Kidney (tissue), 22 donors: ENCODE measurements around the gene MRTO4. TPM values are rescaled to one million over a fixed set of nuclear protein-coding genes. Genes with fewer than 3 reads are reported as not detected.

Experiments
- DNase-seq, 5 donors: peaks; one replicate each; pipeline ENCODE4 v3.0.0-alpha.2; 2013 to 2020
- FAIRE-seq: peaks from 2 replicates; lab custom pipeline; 2012; peaks lifted over from hg19 to GRCh38; lab: Jason Lieb, UNC
- H3K27ac ChIP-seq, 2 donors: one replicate each; pipeline ENCODE4 v1.7.0; 2013; ENCODE audit warnings: low read depth in 2 of 2, low read length in 2 of 2, inconsistent platforms in 1 of 2
- H3K27me3 ChIP-seq: one replicate; pipeline ENCODE4 v1.7.1; 2013; ENCODE audit warnings: low read length, inconsistent platforms; ENCODE audit not compliant: control insufficient read depth, insufficient read depth
- H3K36me3 ChIP-seq, 3 donors: one replicate each; pipeline versions ENCODE4 v1.7.0 to v1.7.1; 2013; ENCODE audit warnings: low read length in 3 of 3, control low read depth in 1 of 3, inconsistent platforms in 1 of 3; ENCODE audit not compliant: insufficient read depth in 3 of 3, control insufficient read depth in 2 of 3
- H3K4me1 ChIP-seq, 3 donors: one replicate each; pipeline versions ENCODE4 v1.7.0 to v1.7.1; 2013; ENCODE audit warnings: low read length in 3 of 3, inconsistent platforms in 1 of 3, low read depth in 1 of 3; ENCODE audit not compliant: control insufficient read depth in 2 of 3, insufficient read depth in 2 of 3
- H3K4me3 ChIP-seq, 3 donors: one replicate each; pipeline versions ENCODE4 v1.7.0 to v1.8.1; 2013; ENCODE audit warnings: low read length in 3 of 3, control low read depth in 1 of 3, inconsistent platforms in 1 of 3
- H3K9ac ChIP-seq, 3 donors: one replicate each; pipeline versions ENCODE4 v1.7.0 to v1.7.1; 2013; ENCODE audit warnings: low read length in 3 of 3, control low read depth in 1 of 3, inconsistent platforms in 1 of 3
- H3K9me3 ChIP-seq, 3 donors: one replicate each; pipeline versions ENCODE4 v1.7.0 to v1.7.1; 2013; ENCODE audit warnings: low read length in 3 of 3, control low read depth in 1 of 3, inconsistent platforms in 1 of 3; ENCODE audit not compliant: control insufficient read depth in 2 of 3, insufficient read depth in 1 of 3
- intact Hi-C: fragments of 100-400 bp; cut with DNase I; formaldehyde crosslinking; loops from one replicate; pipeline ENCODE4 v1.11.1; 2022
- long read RNA-seq, 10 donors: library from polyadenylated mRNA in 1 of 10; unstranded in 1 of 10; transcript quantifications; one replicate each; pipeline ENCODE4 v2.0.0 and lab custom pipeline, GENCODE V29; 2021 to 2026
- polyA plus RNA-seq: library from polyadenylated mRNA; stranded (reverse); fragments of 350-450 nt; fragmentation: Illumina TruSeq; extraction: RNeasy Lipid Tissue Mini Kit (QIAGEN cat#74804); gene quantifications from one replicate; pipeline ENCODE4 v1.2.3, GENCODE V29; 2014; ENCODE audit warnings: low read depth, low replicate concordance; ENCODE audit not compliant: insufficient read depth
- total RNA-seq: library from RNA; stranded (reverse); fragmentation: NEBNext Ultra II Directional; extraction: Animal tissue kit (Norgen Biotek cat#: 25700); gene quantifications from one replicate; pipeline ENCODE4 v1.2.1, GENCODE V29; 2021
- TF ChIP-seq, protein P1 (sequence below): IDR thresholded peaks from 3 replicates; pipeline ENCODE4 v1.5.1; 2012; ENCODE audit warnings: mild to moderate bottlenecking, moderate library complexity, borderline replicate concordance; ENCODE audit not compliant: insufficient read depth; ENCODE audit errors: extremely low read depth
- donor health status: control.
- donor health status: control.
- donor health status: control.
- donor health status: control.
- donor health status: control.
- donor health status: DM: yes; HTN: yes; CAD: no.
- donor health status: Normal renal cell carcinoma (clear cell type).

The MRTO4 gene
- total RNA-seq (24.5 TPM), polyA plus RNA-seq (18.6 TPM)
- long read RNA-seq, donor 1, transcript MRTO4-201 (8 exons, 2,315 nt) = major isoform, 8 of 8 reads
- long read RNA-seq, donor 1, partial matches to known transcripts = 0 of 8 reads
- long read RNA-seq, donor 1, other reads (novel, unspliced or antisense) = 0 of 8 reads
- long read RNA-seq, donor 2, partial matches to known transcripts = 0 of 4 reads
- long read RNA-seq, donor 2, other reads (novel, unspliced or antisense) = 0 of 4 reads
- long read RNA-seq, donor 3, transcript MRTO4-201 (8 exons, 2,315 nt) = major isoform, 10 of 11 reads
- long read RNA-seq, donor 3, partial matches to known transcripts = 0 of 11 reads
- long read RNA-seq, donor 3, other reads (novel, unspliced or antisense) = 0 of 11 reads
- long read RNA-seq, donor 4, transcript MRTO4-201 (8 exons, 2,315 nt) = major isoform, 11 of 11 reads
- long read RNA-seq, donor 4, partial matches to known transcripts = 0 of 11 reads
- long read RNA-seq, donor 4, other reads (novel, unspliced or antisense) = 0 of 11 reads
- long read RNA-seq, donor 5 = 0 reads
- long read RNA-seq, donor 6, transcript MRTO4-201 (8 exons, 2,315 nt) = major isoform, 7 of 8 reads
- long read RNA-seq, donor 6, partial matches to known transcripts = 0 of 8 reads
- long read RNA-seq, donor 6, other reads (novel, unspliced or antisense) = 0 of 8 reads
- long read RNA-seq, donor 7, transcript MRTO4-201 (8 exons, 2,315 nt) = major isoform, 12 of 16 reads
- long read RNA-seq, donor 7, partial matches to known transcripts = 1 of 16 reads
- long read RNA-seq, donor 7, other reads (novel, unspliced or antisense) = 3 of 16 reads
- long read RNA-seq, donor 8, transcript MRTO4-201 (8 exons, 2,315 nt) = major isoform, 8 of 9 reads
- long read RNA-seq, donor 8, partial matches to known transcripts = 0 of 9 reads
- long read RNA-seq, donor 8, other reads (novel, unspliced or antisense) = 0 of 9 reads
- long read RNA-seq, donor 9, transcript MRTO4-201 (8 exons, 2,315 nt) = major isoform, 5 of 5 reads
- long read RNA-seq, donor 9, partial matches to known transcripts = 0 of 5 reads
- long read RNA-seq, donor 9, other reads (novel, unspliced or antisense) = 0 of 5 reads
- long read RNA-seq, donor 10, transcript MRTO4-201 (8 exons, 2,315 nt) = major isoform, 9 of 10 reads
- long read RNA-seq, donor 10, partial matches to known transcripts = 0 of 10 reads
- long read RNA-seq, donor 10, other reads (novel, unspliced or antisense) = 0 of 10 reads

DNA sequence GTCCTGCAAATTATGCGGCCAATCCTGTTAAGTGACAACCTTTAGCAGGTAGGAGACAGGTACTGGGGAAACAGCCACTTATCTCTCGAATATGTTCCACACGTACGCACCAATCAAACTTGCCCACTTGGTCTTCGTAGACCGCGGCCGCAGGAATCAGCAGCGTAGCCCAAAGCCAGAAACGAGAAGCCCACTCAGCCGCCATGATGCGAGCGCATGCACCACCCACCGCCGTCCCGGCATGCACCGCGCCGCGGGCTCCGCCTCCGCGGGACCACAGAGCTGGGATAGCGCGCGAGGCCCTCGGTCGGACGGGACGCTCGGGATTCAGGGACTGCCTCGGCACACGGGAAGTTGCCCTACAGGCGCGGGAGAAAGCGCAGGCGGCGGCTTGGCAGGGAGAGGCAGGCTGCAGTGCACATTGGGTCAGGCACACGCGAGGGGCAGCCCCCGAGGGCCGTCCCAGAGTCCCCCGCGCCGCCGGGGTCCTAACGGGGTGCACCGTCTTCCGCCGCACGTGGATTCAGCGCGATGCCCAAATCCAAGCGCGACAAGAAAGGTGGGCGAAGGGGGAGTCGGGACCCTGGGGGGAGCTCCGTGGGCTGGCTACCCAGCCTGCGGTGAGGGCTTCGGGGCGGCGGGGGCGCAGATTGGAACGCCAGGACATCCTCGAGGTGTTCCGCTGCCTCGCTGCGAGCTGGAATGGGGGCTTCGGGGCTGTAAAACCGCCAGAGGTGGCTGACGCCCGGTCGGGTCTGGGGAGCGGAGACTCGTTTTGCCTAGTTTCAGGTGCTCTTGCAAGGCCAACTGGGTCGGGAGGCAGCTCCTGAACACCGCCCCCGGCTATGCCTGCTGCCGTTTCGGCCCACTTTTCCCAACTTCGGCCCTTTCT lies at the start of gene MRTO4, which contains the start of gene EMC1:
Gene MRTO4, plus strand, starts transcription at position 501 of the 892 bp plus-strand sequence. Its CDS starts 31 bp downstream, at position 532.
Gene EMC1, minus strand, starts transcription at position 220 of the 892 bp plus-strand sequence. Its CDS starts 15 bp downstream, at position 205.
- peak within 1 kb of the TSS; percentile 89 to 100 (median 100) for H3K4me3 ChIP-seq
- H3K9me3 ChIP-seq = no peaks in the 10 kb centered on the region
- TF ChIP-seq, protein P1, sequence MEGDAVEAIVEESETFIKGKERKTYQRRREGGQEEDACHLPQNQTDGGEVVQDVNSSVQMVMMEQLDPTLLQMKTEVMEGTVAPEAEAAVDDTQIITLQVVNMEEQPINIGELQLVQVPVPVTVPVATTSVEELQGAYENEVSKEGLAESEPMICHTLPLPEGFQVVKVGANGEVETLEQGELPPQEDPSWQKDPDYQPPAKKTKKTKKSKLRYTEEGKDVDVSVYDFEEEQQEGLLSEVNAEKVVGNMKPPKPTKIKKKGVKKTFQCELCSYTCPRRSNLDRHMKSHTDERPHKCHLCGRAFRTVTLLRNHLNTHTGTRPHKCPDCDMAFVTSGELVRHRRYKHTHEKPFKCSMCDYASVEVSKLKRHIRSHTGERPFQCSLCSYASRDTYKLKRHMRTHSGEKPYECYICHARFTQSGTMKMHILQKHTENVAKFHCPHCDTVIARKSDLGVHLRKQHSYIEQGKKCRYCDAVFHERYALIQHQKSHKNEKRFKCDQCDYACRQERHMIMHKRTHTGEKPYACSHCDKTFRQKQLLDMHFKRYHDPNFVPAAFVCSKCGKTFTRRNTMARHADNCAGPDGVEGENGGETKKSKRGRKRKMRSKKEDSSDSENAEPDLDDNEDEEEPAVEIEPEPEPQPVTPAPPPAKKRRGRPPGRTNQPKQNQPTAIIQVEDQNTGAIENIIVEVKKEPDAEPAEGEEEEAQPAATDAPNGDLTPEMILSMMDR = no peak
- FAIRE-seq (no peak), DNase-seq (peak; percentile 86 to 94 (median 92))
- H3K36me3 ChIP-seq = peaks cover 1 to 4% (median 2%) of the 10 kb centered on the region in 3 donors
- H3K27me3 ChIP-seq = no peaks in the 10 kb centered on the region
- peaks cover 4 to 17% (median 12%) of the 10 kb centered on the region in 3 donors for H3K4me1 ChIP-seq
- H3K9ac ChIP-seq = peak within 1 kb of the TSS; percentile 74 to 99 (median 89)
- intact Hi-C loops = no loop called here
- peak within 1 kb of the TSS; percentile 99 to 100 for H3K27ac ChIP-seq

DNA sequence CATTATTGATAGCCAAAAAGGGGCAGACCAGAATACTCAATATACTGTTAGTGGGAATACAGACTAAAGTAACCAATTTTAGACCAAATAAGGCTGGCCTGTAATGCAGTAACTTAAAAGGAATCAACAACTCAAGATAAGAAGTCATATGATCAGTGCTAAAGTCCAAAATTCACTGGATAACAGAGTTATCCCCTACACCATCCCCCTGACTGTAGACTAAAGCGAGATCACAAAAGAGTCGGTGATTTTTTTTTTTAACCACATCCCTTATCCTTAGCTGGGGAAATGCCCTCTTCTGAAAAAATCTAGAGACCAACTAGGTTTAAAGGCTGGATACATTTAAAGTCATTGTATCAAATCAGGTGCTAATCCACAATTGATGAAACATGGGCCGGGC lies 49.2 kb upstream of the MRTO4 start:
- intact Hi-C loops = no loop called here
- Histone ChIP-seq H3K27me3 (no peaks in the 10 kb centered on the region), H3K9ac (no peak overlapping the region), H3K9me3 (no peaks in the 10 kb centered on the region), H3K4me3 (no peak overlapping the region), H3K4me1 (peaks cover 0 to 12% (median 11%) of the 10 kb centered on the region in 3 donors), H3K36me3 (peaks cover 0 to 34% (median 24%) of the 10 kb centered on the region in 3 donors), H3K27ac (no peak overlapping the region)
- FAIRE-seq (no peak), DNase-seq (no peak)
- TF ChIP-seq, protein P1 = no peak

DNA sequence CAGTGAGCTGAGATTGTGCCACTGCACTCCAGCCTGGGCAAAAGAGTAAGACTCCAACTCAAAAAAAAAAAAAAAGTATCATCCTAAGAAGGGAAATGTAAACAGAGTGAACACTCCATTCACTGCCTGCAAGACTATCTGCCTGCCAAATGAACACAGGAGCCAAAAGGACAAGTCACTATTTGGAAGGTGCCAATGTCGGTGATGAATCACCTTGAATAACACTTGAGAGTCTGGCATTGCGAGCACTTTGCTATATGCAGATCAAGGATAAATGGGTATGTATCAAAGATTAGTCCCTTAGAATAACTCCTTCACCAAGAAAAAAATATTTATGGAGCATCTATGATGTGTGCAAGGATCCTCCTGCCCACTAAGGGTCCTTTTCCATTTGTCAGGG lies 48.2 kb upstream of the MRTO4 start:
- Histone ChIP-seq H3K36me3 (peaks cover 0 to 23% (median 13%) of the 10 kb centered on the region in 3 donors), H3K4me1 (peaks cover 0 to 19% (median 13%) of the 10 kb centered on the region in 3 donors), H3K27me3 (no peaks in the 10 kb centered on the region), H3K9ac (no peak overlapping the region), H3K9me3 (no peaks in the 10 kb centered on the region), H3K27ac (no peak overlapping the region), H3K4me3 (no peak overlapping the region)
- intact Hi-C loops = no loop called here
- TF ChIP-seq, protein P1 = no peak
- DNase-seq (no peak), FAIRE-seq (no peak)
